GM18951 (cell line): ENCODE data around the gene HCN2.

ENCODE experiments used
- POLR2A ChIP-seq: IDR thresholded peaks from 4 replicates; pipeline ENCODE4 v1.6.1; 2011; ENCODE audit warnings: mild to moderate bottlenecking; ENCODE audit not compliant: insufficient read length, insufficient read depth; ENCODE audit errors: extremely low read depth
- in situ Hi-C: fragments of 300-500 bp; cut with MboI; formaldehyde crosslinking; loops from one replicate; pipeline ENCODE4 v1.12.0; 2022; ENCODE audit warnings: low sequenced_read_pairs, mixed read lengths, inconsistent platforms; ENCODE audit not compliant: unreplicated experiment

The HCN2 gene

GRCh38 chr19:642767-643727, 53.4 kb downstream of the HCN2 start:
- no peak for TF ChIP-seq POLR2A
- in situ Hi-C loops, result no loop called here

DNA sequence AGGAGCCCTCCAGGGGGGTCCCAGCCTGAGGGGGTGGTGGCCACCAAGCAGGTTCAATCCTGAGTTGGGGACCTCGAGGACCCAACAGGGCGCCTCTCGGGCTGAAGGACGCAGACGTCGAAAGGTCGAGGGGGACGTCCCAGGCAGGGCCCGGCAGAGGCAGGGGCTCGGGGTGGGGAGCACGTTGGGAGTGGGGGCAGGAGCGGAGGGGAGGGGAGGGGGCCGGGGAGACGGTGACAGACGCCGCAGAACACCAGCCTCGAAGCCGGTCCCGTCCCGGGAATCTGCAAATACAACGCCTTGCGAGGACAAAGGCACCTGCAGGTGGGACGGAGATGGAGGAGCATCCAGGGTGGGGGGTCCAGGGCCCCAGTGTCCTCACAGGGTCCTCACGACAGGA, 54.1 kb downstream of the HCN2 start:
- TF ChIP-seq POLR2A, result no peak
- in situ Hi-C loops, result no loop called here

DNA sequence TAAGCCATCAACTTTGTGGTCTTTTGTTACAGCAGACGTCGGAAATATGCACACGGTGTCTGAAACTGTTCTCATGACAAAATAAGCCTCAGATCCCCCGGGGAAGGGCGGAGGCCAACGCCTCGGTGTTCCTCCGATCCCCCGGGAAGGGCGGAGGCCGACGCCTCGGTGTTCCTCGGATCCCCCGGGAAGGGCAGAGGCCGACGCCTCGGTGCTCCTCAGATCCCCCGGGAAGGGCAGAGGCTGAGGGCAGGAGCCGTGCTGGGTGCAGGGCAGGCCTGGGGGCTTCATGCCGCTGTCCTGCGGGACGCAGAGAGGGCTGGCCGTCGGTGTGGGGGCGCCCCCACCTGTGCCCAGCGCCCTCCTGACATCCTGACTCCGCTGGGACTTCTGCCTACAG, 54.7 kb downstream of the HCN2 start:
- in situ Hi-C loops, result no loop called here
- no peak for TF ChIP-seq POLR2A

DNA sequence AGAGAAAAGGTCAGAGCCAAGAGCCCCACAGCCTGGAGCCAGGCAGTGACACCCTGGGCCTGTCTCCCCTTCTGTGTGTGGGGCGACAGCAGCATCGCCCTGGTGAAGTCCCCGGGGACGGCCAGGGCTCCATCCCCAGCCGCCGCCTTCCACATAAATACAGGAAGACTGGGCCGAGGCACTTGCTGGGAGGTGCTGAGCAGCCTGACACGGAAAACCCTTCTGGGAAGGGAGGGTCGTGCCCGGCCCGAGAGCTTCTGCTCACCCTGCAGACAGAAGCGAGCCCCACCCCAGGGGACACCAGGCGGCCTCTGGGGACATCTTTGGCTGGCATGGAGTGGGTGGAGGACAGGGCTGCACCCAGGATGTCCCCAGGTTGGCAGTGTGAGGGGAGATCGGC, 55.1 kb downstream of the HCN2 start:
- in situ Hi-C loops, result no loop called here
- no peak for TF ChIP-seq POLR2A

- no peak for TF ChIP-seq POLR2A
- in situ Hi-C loops, result no loop called here
These were observed 56.5 kb downstream of the HCN2 start for GRCh38 chr19:645912-646778.

GRCh38 chr19:646779-647565, 57.3 kb downstream of the HCN2 start:
- in situ Hi-C loops, result no loop called here
- no peak for TF ChIP-seq POLR2A

DNA sequence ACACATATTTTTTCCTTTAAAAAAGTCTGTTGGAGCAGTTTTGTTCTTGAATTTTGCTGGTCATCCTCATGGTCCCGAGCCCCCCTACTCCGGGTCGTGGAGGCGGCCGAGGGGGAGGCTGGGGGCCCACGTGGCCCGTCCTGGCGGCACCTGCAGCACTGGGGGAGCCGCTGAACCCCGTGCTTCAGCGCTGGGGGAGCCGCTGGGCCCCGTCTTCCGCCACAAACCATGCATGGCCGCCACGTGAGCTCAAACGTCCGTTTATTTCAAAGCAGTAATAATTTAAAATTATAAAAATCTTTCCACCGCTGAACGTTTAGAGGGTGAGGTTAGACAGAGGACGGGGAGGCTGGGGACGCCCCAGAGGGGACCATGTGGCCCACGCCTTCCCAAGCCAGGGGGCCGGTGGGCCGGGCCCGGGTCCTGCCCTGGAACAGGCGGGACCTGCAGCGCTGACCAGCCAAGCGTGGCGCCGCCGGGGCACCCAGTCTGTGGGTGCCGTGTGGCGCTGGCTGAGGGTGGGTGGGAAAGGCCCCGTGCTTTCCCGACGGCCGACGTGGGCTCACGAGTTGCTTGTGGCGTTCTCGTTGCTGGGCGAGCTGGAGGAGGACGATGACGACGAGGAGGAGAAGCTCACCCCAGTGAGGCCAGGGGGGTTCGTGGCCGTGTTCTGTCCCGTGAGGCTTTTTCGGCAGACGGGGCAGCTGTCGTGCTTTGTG, 58.0 kb downstream of the HCN2 start:
- TF ChIP-seq POLR2A, result no peak
- in situ Hi-C loops, result no loop called here

GRCh38 chr19:648305-648704, 58.6 kb downstream of the HCN2 start:
- in situ Hi-C loops, result no loop called here

GRCh38 chr19:648904-649801, 59.5 kb downstream of the HCN2 start:
- in situ Hi-C loops, result no loop called here

More at GRCh38 chr19:648305-648704, 58.6 kb downstream of the HCN2 start:
- no peak for TF ChIP-seq POLR2A

DNA sequence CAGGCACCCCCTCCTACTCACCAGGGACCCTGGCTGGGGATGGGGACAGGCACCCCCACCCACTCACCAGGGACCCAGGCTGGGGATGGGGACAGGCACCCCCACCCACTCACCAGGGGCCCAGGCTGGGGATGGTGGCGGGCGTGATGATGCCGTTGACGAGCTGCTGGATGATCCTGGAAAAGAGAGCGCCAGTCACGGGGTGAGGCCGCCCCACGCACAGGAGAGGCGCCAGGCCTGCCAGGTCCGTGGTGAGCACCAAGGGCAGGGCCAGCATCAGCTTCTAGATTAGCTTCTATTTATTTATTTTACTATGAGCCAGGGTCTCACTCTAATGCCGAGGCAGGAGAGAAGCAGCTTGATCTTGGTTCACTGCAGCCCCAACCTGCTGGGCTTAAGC, 60.4 kb downstream of the HCN2 start:
- in situ Hi-C loops, result no loop called here
- TF ChIP-seq POLR2A, result no peak

More at GRCh38 chr19:648904-649801, 59.5 kb downstream of the HCN2 start:
- TF ChIP-seq POLR2A, result no peak

DNA sequence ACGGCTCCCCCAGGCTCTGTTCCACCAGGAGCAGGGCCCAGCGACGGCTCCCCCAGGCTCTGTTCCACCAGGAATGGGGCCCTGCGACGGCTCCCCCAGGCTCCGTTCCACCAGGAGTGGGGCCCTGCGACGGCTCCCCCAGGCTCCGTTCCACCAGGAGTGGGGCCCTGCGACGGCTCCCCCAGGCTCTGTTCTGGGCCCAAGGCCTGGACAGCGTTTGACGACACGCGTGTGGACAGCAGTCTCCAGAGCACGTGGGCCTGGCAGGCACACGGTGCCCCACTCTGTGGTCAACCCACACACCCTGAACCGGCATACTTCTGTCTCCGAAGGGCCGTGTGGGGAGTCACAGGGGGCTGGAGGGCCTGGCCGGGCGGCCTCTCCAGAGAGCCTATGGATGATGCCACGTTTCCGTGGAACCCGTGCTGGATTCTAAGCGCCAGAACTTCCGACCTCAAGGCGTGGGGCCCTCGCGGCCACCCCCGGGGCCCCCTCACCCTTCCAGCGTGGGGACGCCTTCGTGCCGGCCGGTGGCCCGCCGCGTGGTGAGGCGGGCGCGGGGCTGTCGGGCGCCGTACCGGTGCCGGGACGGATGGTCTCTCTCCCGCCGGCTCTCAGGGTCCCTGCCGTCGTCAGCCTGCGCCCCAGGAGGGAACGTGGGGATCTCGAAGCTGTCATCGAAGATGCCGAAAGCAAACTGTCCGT, 61.6 kb downstream of the HCN2 start:
- TF ChIP-seq POLR2A, result no peak
- in situ Hi-C loops, result no loop called here
